Activated B cell treated with CpG ODN at 0.5 μM for 24 hours (primary cell): Measurements from ENCODE around the gene EYS. TPM values are rescaled to one million over a fixed set of nuclear protein-coding genes. Genes with fewer than 3 reads are reported as not detected.

Source experiments
- ATAC-seq: fragments of 200-7000 bp; cut with Tn5 transposase; one replicate; pipeline ENCODE4 v1.10.0; 2021; ENCODE audit warnings: low read depth, mild to moderate bottlenecking, moderate library complexity
- CTCF ChIA-PET: fragments of 350-600 bp; sonication (Branson Sonifier 250); formaldehyde crosslinking; loops from one replicate; lab custom pipeline; 2021; ENCODE audit warnings: antibody characterized with exemption; lab: Charles Lee
- POLR2A ChIA-PET: fragments of 350-600 bp; sonication (Branson Sonifier 250); formaldehyde crosslinking; loops from one replicate; lab custom pipeline; 2021; ENCODE audit warnings: antibody characterized with exemption; lab: Charles Lee
- DNase-seq: peaks from one replicate; pipeline ENCODE4 v3.0.0; 2022
- H3K27ac Mint-ChIP-seq: one replicate; pipeline ENCODE4 v1.8.0; 2020; ENCODE audit warnings: mixed read lengths
- H3K27me3 Mint-ChIP-seq: one replicate; pipeline ENCODE4 v1.8.0; 2021; ENCODE audit warnings: mixed read lengths
- H3K36me3 Mint-ChIP-seq: one replicate; pipeline ENCODE4 v1.8.0; 2021; ENCODE audit warnings: low read depth, mixed read lengths
- H3K4me1 Mint-ChIP-seq: one replicate; pipeline ENCODE4 v1.8.0; 2021; ENCODE audit warnings: mixed read lengths
- H3K4me3 Mint-ChIP-seq: one replicate; pipeline ENCODE4 v1.8.0; 2020; ENCODE audit warnings: mild to moderate bottlenecking, mixed read lengths
- H3K9me3 Mint-ChIP-seq: one replicate; pipeline ENCODE4 v1.8.0; 2020; ENCODE audit warnings: mixed read lengths
- intact Hi-C: fragments of 100-400 bp; cut with micrococcal nuclease; formaldehyde crosslinking; loops from one replicate; pipeline ENCODE4 v1.15.1; 2024
- total RNA-seq: library from RNA; stranded (reverse); gene quantifications from 2 replicates; pipeline ENCODE4 v1.2.3, GENCODE V29; 2022
- TF ChIP-seq, protein P1 (sequence below): fragments of 200-600 bp; IDR thresholded peaks from one replicate; pipeline ENCODE4 v1.8.0; 2022; ENCODE audit warnings: antibody characterized with exemption, mild to moderate bottlenecking

The EYS gene
- not detected in 2 replicates for total RNA-seq

DNA sequence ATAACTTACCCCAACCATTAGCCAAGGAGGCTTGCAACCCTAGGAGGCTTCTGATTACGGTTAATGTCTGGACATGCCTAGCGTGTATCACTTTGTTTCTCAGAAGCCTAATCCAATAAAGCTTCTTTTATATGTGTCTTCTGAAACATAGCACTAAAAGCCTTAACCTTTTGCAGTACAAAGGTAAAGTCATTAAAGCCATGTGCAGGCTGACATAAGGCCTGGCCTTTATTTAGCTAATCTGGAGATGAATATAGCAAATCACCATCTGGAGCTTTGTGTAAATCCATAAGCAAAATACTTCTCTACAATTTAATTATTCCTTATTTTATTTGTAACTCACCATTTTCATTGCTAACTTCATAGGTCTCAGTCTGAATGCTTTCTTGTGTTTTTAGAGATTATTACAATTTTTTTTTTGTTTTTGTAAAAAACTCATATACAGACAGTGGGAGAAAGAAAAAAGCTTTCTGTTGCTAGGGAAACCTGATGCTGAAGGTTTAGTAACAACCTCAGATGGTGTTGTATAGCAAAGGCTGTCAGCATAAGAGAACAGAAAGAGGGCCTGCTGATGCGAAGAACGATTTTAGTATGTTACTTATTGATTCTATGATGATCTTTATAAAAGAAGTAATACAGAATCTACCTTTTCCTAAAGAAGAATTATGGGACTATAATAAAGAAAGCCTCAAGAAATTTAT lies at the start of gene EYS:
TSS of gene EYS (minus strand) at position 101 of the 701 bp plus-strand sequence. CDS start 211,816 bp downstream, outside the sequence.
- POLR2A ChIA-PET: no interaction called here
- intact Hi-C loops: no loop called here
- Mint-ChIP-seq H3K27me3 (no peaks in the 10 kb centered on the region), H3K27ac (no peak within 1 kb of the TSS), H3K36me3 (no peaks in the 10 kb centered on the region), H3K9me3 (no peaks in the 10 kb centered on the region), H3K4me1 (no peaks in the 10 kb centered on the region), H3K4me3 (no peak within 1 kb of the TSS)
- DNase-seq: no peak
- no peak for ATAC-seq
- CTCF ChIA-PET: no interaction called here
- TF ChIP-seq, protein P1, sequence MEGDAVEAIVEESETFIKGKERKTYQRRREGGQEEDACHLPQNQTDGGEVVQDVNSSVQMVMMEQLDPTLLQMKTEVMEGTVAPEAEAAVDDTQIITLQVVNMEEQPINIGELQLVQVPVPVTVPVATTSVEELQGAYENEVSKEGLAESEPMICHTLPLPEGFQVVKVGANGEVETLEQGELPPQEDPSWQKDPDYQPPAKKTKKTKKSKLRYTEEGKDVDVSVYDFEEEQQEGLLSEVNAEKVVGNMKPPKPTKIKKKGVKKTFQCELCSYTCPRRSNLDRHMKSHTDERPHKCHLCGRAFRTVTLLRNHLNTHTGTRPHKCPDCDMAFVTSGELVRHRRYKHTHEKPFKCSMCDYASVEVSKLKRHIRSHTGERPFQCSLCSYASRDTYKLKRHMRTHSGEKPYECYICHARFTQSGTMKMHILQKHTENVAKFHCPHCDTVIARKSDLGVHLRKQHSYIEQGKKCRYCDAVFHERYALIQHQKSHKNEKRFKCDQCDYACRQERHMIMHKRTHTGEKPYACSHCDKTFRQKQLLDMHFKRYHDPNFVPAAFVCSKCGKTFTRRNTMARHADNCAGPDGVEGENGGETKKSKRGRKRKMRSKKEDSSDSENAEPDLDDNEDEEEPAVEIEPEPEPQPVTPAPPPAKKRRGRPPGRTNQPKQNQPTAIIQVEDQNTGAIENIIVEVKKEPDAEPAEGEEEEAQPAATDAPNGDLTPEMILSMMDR: no peak

DNA sequence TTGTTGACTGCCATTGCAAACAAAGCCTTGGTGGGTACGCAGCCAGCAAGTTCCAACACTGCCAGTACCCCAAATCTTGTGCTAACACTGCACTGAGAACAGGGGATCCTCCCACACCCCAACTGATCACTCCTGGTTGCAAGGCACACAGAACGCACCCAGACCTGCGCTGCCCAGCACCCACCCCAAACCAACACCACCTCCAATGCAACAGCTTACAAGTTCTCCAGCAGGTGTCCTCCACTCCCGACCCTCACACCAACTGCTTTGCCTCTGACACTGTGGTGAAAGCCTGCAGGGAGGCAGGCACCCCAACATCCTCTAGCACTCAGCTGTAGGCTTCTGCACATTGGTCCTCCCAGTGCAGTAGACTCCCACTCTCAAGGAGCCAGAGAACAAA lies 39.3 kb upstream of the EYS start:
- no peak for DNase-seq
- Mint-ChIP-seq H3K4me3 (no peak overlapping the region), H3K9me3 (peaks cover 23% of the 10 kb centered on the region), H3K27ac (no peak overlapping the region), H3K36me3 (no peaks in the 10 kb centered on the region), H3K27me3 (no peaks in the 10 kb centered on the region), H3K4me1 (no peaks in the 10 kb centered on the region)
- TF ChIP-seq, protein P1: no peak
- no peak for ATAC-seq
- intact Hi-C loops: no loop called here
- CTCF ChIA-PET: no interaction called here
- POLR2A ChIA-PET: no interaction called here

DNA sequence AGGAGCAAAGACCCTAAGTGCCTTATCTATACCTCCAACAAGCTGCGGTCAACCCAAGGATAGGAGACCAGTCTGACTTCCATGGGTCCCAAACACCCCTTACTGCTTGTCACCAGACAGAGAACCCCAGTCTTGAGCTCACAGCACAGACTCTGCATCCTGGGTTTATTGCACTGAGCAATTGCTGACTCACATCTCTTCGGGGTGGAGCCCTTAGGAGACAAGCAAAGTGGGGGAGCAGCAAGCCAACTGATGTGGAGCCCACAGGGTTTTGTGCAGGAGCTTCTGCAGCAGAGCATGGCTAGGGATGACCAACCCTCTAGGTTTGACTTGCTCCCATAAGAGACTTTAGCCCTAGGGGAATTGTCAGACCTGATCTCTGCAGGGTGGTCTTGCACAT lies 38.6 kb upstream of the EYS start:
- CTCF ChIA-PET: no interaction called here
- H3K9me3 Mint-ChIP-seq: peaks cover 23% of the 10 kb centered on the region
- POLR2A ChIA-PET: no interaction called here
- no peaks in the 10 kb centered on the region for H3K27me3 Mint-ChIP-seq
- TF ChIP-seq, protein P1: no peak
- intact Hi-C loops: no loop called here
- DNase-seq: no peak
- no peak overlapping the region for H3K4me3 Mint-ChIP-seq
- H3K36me3 Mint-ChIP-seq: no peaks in the 10 kb centered on the region
- H3K27ac Mint-ChIP-seq: no peak overlapping the region
- ATAC-seq: no peak
- H3K4me1 Mint-ChIP-seq: no peaks in the 10 kb centered on the region

DNA sequence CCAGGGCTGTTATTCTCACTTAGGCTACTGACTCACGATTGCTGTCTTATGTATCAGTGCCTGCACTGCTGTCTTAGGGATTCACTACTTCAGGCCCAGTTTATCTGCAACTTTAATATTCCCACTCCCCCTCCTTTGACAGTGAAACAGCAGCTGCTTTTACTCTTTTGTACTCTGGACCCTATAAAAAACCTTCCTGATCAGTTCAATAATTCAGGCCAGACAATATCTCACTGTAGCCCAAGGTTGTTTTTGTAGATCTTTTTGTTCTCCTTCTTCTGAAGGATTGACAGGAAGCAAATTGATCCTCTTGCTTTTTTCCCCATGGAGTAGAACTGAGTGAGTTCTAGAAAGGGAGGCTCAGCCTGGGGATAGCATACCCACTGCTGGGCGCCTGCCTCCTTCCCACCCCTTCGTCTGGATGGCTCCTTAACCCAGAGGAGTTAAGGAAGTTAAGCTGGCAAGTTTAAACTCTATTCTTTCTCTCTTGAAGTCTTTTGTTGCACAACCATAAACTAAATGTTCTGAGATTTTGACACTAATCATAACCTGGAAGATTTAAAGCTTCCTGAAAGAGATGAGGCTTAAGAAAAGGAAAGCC lies 22.0 kb upstream of the EYS start:
- Mint-ChIP-seq H3K4me1 (no peaks in the 10 kb centered on the region), H3K27ac (no peak overlapping the region), H3K9me3 (peaks cover 10% of the 10 kb centered on the region), H3K36me3 (no peaks in the 10 kb centered on the region), H3K4me3 (no peak overlapping the region), H3K27me3 (no peaks in the 10 kb centered on the region)
- ATAC-seq (no peak), DNase-seq (no peak)
- POLR2A ChIA-PET: no interaction called here
- CTCF ChIA-PET: no interaction called here
- TF ChIP-seq, protein P1: no peak
- intact Hi-C loops: no loop called here

DNA sequence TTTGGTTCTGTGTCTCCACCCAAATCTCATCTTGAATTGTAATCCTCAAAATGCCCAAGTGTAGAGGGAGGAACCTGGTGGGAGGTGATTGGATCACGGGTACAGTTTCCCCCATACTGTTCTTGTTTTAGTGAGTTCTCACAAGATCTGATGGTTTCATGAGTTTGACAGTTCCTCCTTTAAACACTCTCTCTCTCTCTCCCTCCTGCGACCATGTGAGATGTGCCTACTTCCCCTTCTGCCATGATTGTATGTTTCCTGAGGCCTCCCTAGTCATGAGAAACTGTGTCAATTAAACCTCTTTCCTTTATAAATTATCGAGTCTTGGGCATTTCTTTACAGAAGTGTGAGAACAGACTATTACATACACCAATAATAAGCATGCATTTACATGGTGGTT lies 12.1 kb upstream of the EYS start:
- peaks cover 14% of the 10 kb centered on the region for H3K9me3 Mint-ChIP-seq
- DNase-seq (no peak), ATAC-seq (no peak)
- H3K4me1 Mint-ChIP-seq: no peaks in the 10 kb centered on the region
- CTCF ChIA-PET: no interaction called here
- no peaks in the 10 kb centered on the region for H3K36me3 Mint-ChIP-seq
- no peaks in the 10 kb centered on the region for H3K27me3 Mint-ChIP-seq
- H3K27ac Mint-ChIP-seq: no peak overlapping the region
- POLR2A ChIA-PET: no interaction called here
- intact Hi-C loops: no loop called here
- H3K4me3 Mint-ChIP-seq: no peak overlapping the region
- TF ChIP-seq, protein P1: no peak
